MM.1S (cell line): Measurements from ENCODE around the gene GAB2.

Source experiments
- DNase-seq: peaks from one replicate; pipeline ENCODE4 v3.0.0-alpha.2; 2015
- H2AFZ ChIP-seq: fragments of 300-600 bp; sonication (generic); 2 replicates; pipeline ENCODE4 v1.6.0; 2016; ENCODE audit warnings: antibody characterized with exemption, low read length
- H3F3A ChIP-seq: fragments of 300-600 bp; sonication (generic); 2 replicates; pipeline ENCODE4 v1.6.1; 2016; ENCODE audit warnings: mild to moderate bottlenecking, antibody characterized with exemption, low read length, moderate library complexity, mixed read lengths; ENCODE audit not compliant: insufficient read depth
- H3K27ac ChIP-seq: fragments of 300-600 bp; sonication (generic); 2 replicates; pipeline ENCODE4 v1.5.1; 2016; ENCODE audit warnings: mild to moderate bottlenecking, low read length
- H3K27me3 ChIP-seq: fragments of 300-600 bp; sonication (generic); replicated peaks from 2 replicates; pipeline ENCODE4 v1.6.0; 2016; ENCODE audit warnings: low read length; ENCODE audit not compliant: insufficient read depth
- H3K36me3 ChIP-seq: fragments of 300-600 bp; sonication (generic); replicated peaks from 2 replicates; pipeline ENCODE4 v1.6.1; 2016; ENCODE audit warnings: mild to moderate bottlenecking, low read length, mixed read lengths; ENCODE audit not compliant: insufficient read depth
- H3K4me1 ChIP-seq: fragments of 300-600 bp; sonication (generic); 2 replicates; pipeline ENCODE4 v1.6.1; 2016; ENCODE audit warnings: low read length, mixed read lengths
- H3K4me2 ChIP-seq: fragments of 300-600 bp; sonication (generic); 2 replicates; pipeline ENCODE4 v1.6.0; 2016; ENCODE audit warnings: low read depth, low read length
- H3K4me3 ChIP-seq: fragments of 300-600 bp; sonication (generic); 2 replicates; pipeline ENCODE4 v1.5.1; 2016; ENCODE audit warnings: low read length, mixed read lengths
- H3K79me2 ChIP-seq: fragments of 300-600 bp; sonication (generic); 2 replicates; pipeline ENCODE4 v1.6.1; 2016; ENCODE audit warnings: mixed run types, low read length, mixed read lengths
- H3K9ac ChIP-seq: fragments of 300-600 bp; sonication (generic); 2 replicates; pipeline ENCODE4 v1.6.1; 2016; ENCODE audit warnings: low read length, mixed read lengths
- H3K9me2 ChIP-seq: fragments of 300-600 bp; sonication (generic); replicated peaks from 2 replicates; pipeline ENCODE4 v1.6.1; 2016; ENCODE audit warnings: mild to moderate bottlenecking, low read length, mixed read lengths; ENCODE audit not compliant: insufficient read depth
- H3K9me3 ChIP-seq: fragments of 300-600 bp; sonication (generic); replicated peaks from 2 replicates; pipeline ENCODE4 v1.6.1; 2016; ENCODE audit warnings: mild to moderate bottlenecking, low read length, mixed read lengths; ENCODE audit not compliant: insufficient read depth
- H4K20me1 ChIP-seq: fragments of 300-600 bp; sonication (generic); 2 replicates; pipeline ENCODE4 v1.6.1; 2016; ENCODE audit warnings: mild to moderate bottlenecking, low read length, moderate library complexity, mixed read lengths; ENCODE audit not compliant: insufficient read depth
- EZH2 ChIP-seq: fragments of 300-600 bp; sonication (generic); optimal IDR thresholded peaks from 2 replicates; pipeline ENCODE3; 2017; ENCODE audit warnings: low read depth, mild to moderate bottlenecking, antibody characterized with exemption, low read length, mixed read lengths
- EZH2phosphoT487 ChIP-seq: fragments of 300-600 bp; sonication (generic); IDR thresholded peaks from 2 replicates; pipeline ENCODE4 v1.6.1; 2018; ENCODE audit warnings: antibody characterized with exemption, low read length
- TF ChIP-seq, protein P1 (sequence below): fragments of 300-600 bp; sonication (generic); IDR thresholded peaks from 2 replicates; pipeline ENCODE4 v1.5.1; 2016; ENCODE audit warnings: antibody characterized with exemption, low read length, mixed read lengths

Gene GAB2

DNA sequence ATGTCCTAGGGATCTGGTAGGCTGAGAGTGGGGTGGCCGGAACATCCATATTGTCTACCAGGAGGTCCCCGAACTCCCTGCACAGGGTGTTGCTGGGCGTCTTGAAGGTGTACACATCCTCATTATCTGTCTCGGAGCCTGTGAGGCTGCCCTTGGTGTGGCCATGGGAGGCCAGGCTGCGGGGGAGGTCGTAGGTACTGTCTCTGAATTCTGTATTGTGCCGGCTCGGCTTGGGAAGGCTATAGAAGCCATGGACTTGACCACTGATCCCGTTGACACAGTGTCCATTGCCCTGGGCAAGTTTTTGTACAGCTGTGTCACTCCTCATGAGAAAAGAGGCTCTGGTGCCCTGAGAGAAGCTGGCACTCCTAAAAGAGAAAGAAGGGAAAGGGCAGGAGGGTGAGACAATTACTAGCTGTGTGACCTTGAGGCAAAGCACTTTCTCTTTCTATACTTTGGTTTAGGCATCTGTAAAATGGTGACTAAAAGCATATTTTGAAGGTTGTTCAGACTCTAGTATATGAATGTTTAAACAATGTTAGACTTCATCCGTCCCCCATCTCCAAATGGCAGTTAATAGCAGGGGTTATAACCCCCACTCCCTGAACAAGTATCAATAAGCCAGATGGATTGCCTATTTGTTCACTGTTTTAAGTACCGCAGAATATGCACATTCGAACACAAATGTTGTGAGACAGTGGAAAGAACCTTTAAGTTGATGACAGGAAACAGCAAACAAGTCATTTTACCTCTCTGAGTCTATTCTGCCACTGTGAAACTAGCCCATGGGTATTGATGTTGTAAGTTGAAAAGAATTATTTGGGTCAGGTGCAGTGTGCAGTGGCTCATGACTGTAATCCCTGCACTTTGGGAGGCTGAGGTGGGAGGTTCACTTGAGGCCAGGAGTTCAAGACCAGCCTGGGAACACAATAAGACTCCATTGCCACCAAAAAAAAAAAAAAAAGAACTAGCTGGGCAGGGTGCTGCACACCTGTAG, 190.6 kb downstream of the GAB2 start:
- Histone ChIP-seq H3K4me1 (peaks cover 22% of the 10 kb centered on the region), H3K9me3 (no peaks in the 10 kb centered on the region), H3K4me2 (no peak overlapping the region), H3K27me3 (no peaks in the 10 kb centered on the region), H3F3A (0 out of 2 replicates have a peak, but pooled peaks cover 3% of the 10 kb centered on the region), H3K4me3 (no peak overlapping the region), H3K9me2 (no peaks in the 10 kb centered on the region), H2AFZ (no peak overlapping the region), H3K9ac (no peak overlapping the region), H3K27ac (no peak overlapping the region), H4K20me1 (no peaks in the 10 kb centered on the region), H3K36me3 (no peaks in the 10 kb centered on the region), H3K79me2 (no peaks in the 10 kb centered on the region)
- no peak for DNase-seq
- TF ChIP-seq, protein P1, sequence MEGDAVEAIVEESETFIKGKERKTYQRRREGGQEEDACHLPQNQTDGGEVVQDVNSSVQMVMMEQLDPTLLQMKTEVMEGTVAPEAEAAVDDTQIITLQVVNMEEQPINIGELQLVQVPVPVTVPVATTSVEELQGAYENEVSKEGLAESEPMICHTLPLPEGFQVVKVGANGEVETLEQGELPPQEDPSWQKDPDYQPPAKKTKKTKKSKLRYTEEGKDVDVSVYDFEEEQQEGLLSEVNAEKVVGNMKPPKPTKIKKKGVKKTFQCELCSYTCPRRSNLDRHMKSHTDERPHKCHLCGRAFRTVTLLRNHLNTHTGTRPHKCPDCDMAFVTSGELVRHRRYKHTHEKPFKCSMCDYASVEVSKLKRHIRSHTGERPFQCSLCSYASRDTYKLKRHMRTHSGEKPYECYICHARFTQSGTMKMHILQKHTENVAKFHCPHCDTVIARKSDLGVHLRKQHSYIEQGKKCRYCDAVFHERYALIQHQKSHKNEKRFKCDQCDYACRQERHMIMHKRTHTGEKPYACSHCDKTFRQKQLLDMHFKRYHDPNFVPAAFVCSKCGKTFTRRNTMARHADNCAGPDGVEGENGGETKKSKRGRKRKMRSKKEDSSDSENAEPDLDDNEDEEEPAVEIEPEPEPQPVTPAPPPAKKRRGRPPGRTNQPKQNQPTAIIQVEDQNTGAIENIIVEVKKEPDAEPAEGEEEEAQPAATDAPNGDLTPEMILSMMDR: no peak
- TF ChIP-seq EZH2phosphoT487: no peak
- TF ChIP-seq EZH2: no peak

DNA sequence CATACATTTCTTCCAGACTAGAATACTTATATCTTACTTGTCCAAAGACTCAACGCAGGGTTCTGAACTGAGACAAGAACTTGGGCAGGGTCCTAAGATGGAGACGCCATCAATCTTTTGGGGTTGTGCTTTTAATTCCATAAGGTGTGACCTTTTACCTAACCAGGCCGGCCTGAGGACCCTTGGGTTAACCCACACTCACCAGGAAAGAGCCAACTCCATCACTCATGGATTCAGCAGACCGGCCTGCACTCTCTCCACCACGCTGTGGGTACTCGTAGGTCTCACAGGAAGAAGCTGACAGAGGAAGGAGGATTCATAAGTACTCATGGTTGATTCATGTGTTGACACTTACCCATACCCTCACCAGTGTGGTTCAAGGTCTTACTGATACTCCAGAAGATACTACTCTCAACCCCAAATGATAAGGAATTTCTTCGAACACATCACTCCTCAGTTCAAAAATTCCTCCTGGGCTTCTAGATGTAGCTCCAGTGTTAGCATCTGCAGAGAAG, 192.7 kb downstream of the GAB2 start:
- no peaks in the 10 kb centered on the region for H3K79me2 ChIP-seq
- H3K9ac ChIP-seq: no peak overlapping the region
- no peak overlapping the region for H3K4me3 ChIP-seq
- no peaks in the 10 kb centered on the region for H3K36me3 ChIP-seq
- H3K9me2 ChIP-seq: no peaks in the 10 kb centered on the region
- 0 out of 2 replicates have a peak, but pooled peaks cover 3% of the 10 kb centered on the region for H3F3A ChIP-seq
- H3K9me3 ChIP-seq: no peaks in the 10 kb centered on the region
- no peak for DNase-seq
- no peak overlapping the region for H3K27ac ChIP-seq
- TF ChIP-seq EZH2phosphoT487 (no peak), EZH2 (no peak)
- TF ChIP-seq, protein P1: no peak
- peaks cover 16% of the 10 kb centered on the region for H3K4me1 ChIP-seq
- no peaks in the 10 kb centered on the region for H4K20me1 ChIP-seq
- H3K4me2 ChIP-seq: no peak overlapping the region
- no peak overlapping the region for H2AFZ ChIP-seq
- H3K27me3 ChIP-seq: no peaks in the 10 kb centered on the region

DNA sequence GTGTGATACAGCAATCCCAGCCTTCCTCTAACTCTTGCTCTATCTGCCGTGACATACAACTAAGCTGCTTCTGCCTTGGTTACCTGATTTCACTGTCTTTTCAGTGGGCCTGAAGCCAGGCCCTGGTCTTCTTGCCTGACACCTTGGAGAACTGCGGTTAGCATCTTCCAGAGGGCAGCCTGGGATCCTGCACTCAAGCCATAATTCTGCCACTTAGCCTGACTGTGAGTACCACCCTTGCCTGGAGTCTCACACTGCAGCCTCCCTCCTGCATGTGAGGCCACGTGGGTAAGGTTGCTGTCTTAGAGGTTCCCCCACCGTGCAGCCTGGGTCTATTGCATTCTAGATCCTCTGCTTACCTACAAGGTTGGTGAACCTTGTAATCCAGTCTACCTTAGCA, 193.1 kb downstream of the GAB2 start:
- Histone ChIP-seq H3K4me2 (no peak overlapping the region), H3K9me2 (no peaks in the 10 kb centered on the region), H3K9ac (no peak overlapping the region), H3K36me3 (no peaks in the 10 kb centered on the region), H3K9me3 (no peaks in the 10 kb centered on the region), H4K20me1 (no peaks in the 10 kb centered on the region), H3K4me3 (no peak overlapping the region), H3F3A (0 out of 2 replicates have a peak, but pooled peaks cover 3% of the 10 kb centered on the region), H3K27ac (no peak overlapping the region), H3K27me3 (no peaks in the 10 kb centered on the region), H3K79me2 (no peaks in the 10 kb centered on the region), H3K4me1 (peaks cover 16% of the 10 kb centered on the region), H2AFZ (no peak overlapping the region)
- DNase-seq: no peak
- TF ChIP-seq EZH2 (no peak), EZH2phosphoT487 (no peak)
- TF ChIP-seq, protein P1: no peak
